Kidney epithelial cell (primary cell): Measurements from ENCODE around the gene CALML3. TPM values are rescaled to one million over a fixed set of nuclear protein-coding genes. Genes with fewer than 3 reads are reported as not detected.
"Not testable (repeated sequence)": the region's sequence is repeated elsewhere in the genome, so short reads cannot be mapped to it uniquely, and the experiment has no call there.

Source experiments
- DNase-seq: peaks from one replicate; pipeline ENCODE4 v3.0.0-alpha.2; 2010; ENCODE audit warnings: low read depth
- H3K27me3 ChIP-seq: 2 replicates; pipeline ENCODE4 v1.6.0; 2011; ENCODE audit warnings: low read length; ENCODE audit not compliant: control insufficient read depth, insufficient read depth
- H3K36me3 ChIP-seq: 2 replicates; pipeline ENCODE4 v1.5.1; 2011; ENCODE audit warnings: low read length; ENCODE audit not compliant: control insufficient read depth, insufficient read depth
- H3K4me3 ChIP-seq: 2 replicates; pipeline ENCODE4 v1.5.1; 2011; ENCODE audit warnings: low read depth, mild to moderate bottlenecking, control low read depth, low read length
- CTCF ChIP-seq: IDR thresholded peaks from 2 replicates; pipeline ENCODE4 v1.5.1; 2011; ENCODE audit warnings: mild to moderate bottlenecking, moderate library complexity, low read length, control low read depth, inconsistent platforms; ENCODE audit not compliant: insufficient read depth, poor library complexity, severe bottlenecking
- total RNA-seq: library from RNA; depleted of rRNA; stranded (reverse); fragments of >200 nt; gene quantifications from 2 replicates; pipeline ENCODE4 v1.2.3, GENCODE V29; 2015

The CALML3 gene
- total RNA-seq: not detected in 2 replicates

GRCh38 chr10:5524641-5525560 lies at the start of gene CALML3:
Gene CALML3 (plus strand): TSS chr10:5524961. CDS start chr10:5525086, 125 bp downstream.
- H3K36me3 ChIP-seq: no peaks in the 10 kb centered on the region
- no peaks in the 10 kb centered on the region for H3K27me3 ChIP-seq
- DNase-seq: no peak
- TF ChIP-seq CTCF: no peak
- no peak within 1 kb of the TSS for H3K4me3 ChIP-seq

GRCh38 chr10:5475088-5475487 lies 49.7 kb upstream of the CALML3 start:
- DNase-seq, H3K4me3 ChIP-seq, H3K36me3 ChIP-seq, H3K27me3 ChIP-seq: not testable (repeated sequence)

- H3K27me3 ChIP-seq, DNase-seq, H3K36me3 ChIP-seq, H3K4me3 ChIP-seq: not testable (repeated sequence)
Measured at GRCh38 chr10:5475974-5476807, 48.6 kb upstream of the CALML3 start.

- no peak for TF ChIP-seq CTCF
- Histone ChIP-seq H3K4me3 (no peak overlapping the region), H3K27me3 (no peaks in the 10 kb centered on the region), H3K36me3 (no peaks in the 10 kb centered on the region)
- no peak for DNase-seq
Measured at GRCh38 chr10:5476918-5477525, 47.7 kb upstream of the CALML3 start.

- Histone ChIP-seq H3K4me3 (no peak overlapping the region), H3K36me3 (no peaks in the 10 kb centered on the region), H3K27me3 (no peaks in the 10 kb centered on the region)
- no peak for TF ChIP-seq CTCF
- no peak for DNase-seq
Measured at GRCh38 chr10:5477948-5478693, 46.6 kb upstream of the CALML3 start.

- H3K4me3 ChIP-seq: no peak overlapping the region
- no peaks in the 10 kb centered on the region for H3K27me3 ChIP-seq
- no peaks in the 10 kb centered on the region for H3K36me3 ChIP-seq
- TF ChIP-seq CTCF: no peak
- no peak for DNase-seq
Measured at GRCh38 chr10:5478694-5479305, 46.0 kb upstream of the CALML3 start.
